TTC549 (cell line): Measurements from ENCODE around the gene MYL4.
"Not testable (repeated sequence)": the region's sequence is repeated elsewhere in the genome, so short reads cannot be mapped to it uniquely, and the experiment has no call there.

Source experiments
- FAIRE-seq: peaks from 2 replicates; lab custom pipeline; 2012; peaks lifted over from hg19 to GRCh38; lab: Jason Lieb, UNC

Gene MYL4

DNA sequence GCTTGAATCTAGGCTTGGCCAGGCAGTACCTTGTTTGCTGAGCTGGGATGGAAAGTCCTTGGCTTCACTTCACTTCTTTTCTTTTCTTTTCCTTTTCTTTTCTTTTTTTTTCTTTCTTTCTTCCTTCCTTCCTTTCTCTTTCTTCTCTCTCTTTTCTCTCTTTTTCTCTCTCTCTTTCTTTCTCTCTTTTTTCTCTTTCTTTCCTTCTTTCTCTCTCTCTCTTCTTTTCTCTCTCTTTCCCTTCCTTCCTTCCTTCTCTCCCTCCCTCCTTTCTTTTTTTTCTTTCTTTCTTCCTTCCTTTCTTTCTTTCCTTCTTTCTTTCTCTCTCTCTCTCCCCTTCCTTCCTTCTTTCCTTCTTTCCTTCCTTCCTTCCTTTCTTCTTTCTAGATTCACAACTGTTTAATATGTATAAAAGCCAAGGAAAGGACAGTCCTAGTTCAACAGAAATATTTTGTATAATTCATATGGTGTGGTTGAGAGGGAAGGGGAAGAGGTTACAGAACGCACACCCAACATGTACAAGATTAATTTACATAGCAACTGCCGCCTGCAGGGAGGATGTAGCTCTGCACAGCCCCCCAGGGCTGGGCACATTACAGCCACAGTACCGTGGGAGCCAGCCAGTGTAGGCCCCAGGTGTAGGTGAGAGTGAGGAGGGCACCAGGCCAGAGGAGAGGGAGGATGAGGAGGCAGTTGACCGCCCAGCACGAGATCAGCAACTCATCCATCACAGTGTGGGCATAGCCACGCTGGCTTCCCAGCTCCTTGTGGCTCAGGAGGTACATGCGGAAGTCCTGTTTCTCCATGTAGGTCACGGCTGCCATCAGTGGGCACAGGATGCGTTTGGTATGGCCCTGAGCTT, 34.8 kb downstream of the MYL4 start:
- no peak for FAIRE-seq

DNA sequence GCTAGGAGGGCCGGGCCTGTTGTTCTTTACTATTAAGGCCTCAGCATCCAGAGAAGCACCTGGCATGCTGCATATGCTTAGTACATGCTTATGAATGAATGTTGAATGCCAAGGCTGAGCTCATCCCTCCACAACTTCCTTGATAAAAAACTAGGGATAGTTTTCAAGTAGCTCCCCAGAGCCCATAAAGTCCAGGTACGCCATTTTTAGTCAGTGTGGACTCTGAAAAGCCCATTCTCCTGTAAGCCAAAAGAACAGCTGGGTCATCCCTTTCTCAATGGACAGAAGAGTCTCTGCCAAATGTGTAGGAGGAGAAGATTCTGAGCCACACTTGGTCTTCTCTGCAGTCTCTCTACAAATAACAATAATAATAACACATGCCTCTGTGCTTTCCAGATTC, 35.5 kb downstream of the MYL4 start:
- FAIRE-seq, result no peak

DNA sequence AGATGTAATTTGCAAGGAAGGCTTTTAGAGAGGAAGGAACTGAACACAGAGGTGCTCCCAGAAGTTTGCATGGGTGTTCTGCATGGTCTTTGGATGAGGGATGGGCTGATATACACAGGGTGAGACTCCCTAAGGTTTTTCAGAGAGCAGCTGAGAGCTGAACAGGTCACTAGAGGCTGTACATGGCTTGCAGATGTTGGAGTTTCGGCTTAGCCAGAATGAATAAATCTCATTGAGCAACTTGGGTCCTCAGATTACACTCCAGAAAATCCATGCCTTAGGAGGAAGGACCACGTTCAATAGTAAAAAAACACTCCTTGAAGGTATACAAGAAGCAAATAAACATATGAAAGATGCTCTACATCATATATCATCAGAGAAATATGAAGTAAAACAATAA, 37.0 kb downstream of the MYL4 start:
- FAIRE-seq, result no peak

DNA sequence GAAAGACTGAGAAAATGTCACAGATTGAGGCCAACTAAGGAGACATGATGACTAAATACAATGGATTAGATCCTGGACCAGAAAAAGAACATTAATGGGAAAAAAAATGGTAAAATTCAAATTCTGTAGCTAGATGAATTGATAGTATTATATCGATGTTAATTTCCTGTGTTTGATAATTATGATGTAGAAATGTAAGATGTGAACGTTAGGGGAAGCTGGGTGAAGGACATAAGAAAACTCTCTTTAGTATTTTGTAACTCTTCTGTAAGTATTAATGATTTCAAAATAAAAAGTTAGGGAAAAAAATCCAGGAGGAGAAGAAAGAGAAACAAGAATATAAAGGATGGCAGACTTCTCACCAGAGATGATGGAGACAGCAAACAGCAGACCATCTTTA, 41.7 kb downstream of the MYL4 start:
- no peak for FAIRE-seq

DNA sequence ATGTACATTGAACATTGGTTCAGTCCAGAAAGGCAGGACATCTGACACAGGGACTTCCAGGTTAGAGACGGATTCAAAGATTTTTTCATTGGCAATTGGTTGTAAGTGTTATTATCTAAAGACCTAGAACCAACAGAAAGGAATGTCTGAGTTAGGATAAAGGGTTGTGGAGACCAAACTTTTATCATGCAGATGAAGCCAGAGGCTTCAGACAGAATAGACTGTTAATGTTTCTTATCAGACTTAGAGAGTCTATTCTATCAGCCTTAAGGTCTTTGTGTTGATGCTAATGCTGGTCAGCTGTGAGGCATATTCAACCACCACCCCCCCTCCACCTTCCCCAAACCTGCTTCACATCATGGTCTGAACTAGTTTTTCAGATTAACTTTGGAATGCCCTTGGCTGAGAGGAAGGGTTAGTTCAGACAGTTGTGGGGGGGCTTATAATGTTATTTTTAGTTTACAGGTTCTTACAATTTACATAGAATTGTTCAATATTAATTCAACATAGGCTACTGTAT, 42.3 kb downstream of the MYL4 start:
- FAIRE-seq, result no peak

DNA sequence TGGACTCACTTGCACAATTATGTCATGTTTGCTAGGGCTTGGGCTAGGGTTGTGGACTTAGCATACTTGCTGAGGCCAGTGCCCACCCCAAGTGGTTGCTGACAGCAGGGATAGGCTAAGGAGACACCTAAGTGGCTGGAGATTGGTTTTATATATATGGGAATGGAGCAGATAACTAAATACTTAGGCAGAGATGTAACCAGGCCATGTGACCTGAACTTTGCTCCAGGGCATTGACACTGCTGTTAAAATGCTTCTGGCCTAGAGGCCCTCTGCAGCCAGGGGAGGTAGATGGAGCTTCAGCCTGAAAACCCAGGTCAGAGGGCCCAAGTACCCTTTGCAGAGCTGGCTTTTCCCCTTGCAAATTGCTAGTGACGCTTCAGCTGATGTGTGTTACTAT, 43.1 kb downstream of the MYL4 start:
- no peak for FAIRE-seq

DNA sequence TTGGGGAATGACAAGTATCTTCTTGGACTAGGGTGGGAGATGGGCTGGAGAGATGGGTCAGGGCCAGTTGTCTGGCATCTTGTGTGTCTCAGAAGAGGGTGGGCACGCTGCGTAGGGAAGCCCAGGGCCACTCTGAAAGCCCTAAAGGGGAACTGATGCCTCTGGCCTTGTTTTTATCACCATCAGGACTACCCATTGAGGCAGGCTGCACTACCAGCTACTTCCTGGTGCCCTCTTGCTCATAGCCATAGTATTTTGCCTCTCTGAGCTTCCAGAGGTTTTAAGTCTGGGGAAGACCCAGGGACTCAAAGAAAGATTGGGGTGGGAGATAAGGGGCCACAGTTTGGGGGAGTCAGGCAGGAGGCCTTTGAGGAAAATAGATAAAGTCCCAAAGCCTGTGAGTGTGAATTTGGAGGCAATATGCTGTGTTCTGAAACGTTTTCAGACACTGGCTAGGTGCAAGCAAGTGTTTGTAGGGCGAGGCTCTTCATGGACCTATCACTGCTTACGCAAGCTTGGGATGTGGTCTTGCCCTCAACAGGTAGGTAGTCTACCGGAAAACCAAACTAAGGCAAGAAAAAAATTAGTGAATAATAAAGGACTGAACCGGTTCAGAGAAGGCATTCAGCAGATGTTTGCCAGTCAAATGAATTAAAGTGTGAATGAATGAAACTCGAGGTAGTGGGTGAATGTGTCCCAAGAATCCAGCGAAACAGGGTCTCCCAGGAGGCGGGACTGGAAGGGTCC, 43.8 kb downstream of the MYL4 start:
- FAIRE-seq, result no peak

DNA sequence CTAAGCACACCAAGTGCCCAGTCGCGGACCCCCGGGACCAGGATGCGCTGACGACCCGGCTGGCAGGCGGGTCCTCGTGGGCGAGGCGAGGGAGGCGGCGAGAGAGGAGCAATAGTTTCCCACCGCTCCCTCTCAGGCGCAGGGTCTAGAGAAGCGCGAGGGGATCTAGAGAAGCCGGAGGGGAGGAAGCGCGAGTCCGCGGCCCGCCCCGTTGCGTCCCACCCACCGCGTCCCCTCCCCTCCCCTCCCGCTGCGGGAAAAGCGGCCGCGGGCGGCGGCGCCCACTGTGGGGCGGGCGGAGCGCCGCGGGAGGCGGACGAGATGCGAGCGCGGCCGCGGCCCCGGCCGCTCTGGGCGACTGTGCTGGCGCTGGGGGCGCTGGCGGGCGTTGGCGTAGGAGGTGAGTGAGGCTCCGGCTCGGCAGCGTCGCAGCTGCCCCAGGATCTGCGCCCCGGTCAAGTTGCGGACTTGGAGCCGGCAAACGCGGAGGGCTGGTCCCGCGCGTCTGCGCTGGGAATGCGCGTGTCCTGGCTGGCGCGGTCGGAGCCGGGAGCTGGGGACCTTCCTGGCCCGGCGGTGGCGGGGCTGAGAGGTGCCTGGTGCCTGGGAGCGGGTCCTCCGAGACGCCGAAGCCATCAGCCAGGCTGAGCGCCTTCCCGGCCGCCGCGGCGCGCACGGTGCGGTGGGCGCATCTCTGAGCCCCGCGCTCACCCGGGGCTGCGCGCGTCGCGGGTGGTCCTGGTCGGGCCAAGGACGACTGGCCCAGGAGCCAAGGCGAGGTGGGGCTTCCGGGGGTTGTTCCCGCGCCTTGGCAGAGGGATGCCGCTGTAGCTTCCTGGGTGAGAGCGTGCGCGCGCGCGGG, 44.6 kb downstream of the MYL4 start, which contains the start of gene ITGB3:
TSS of gene ITGB3 (plus strand) at position 287 of the 862 bp plus-strand sequence. CDS start at position 322, 35 bp downstream.
- no peak for FAIRE-seq

DNA sequence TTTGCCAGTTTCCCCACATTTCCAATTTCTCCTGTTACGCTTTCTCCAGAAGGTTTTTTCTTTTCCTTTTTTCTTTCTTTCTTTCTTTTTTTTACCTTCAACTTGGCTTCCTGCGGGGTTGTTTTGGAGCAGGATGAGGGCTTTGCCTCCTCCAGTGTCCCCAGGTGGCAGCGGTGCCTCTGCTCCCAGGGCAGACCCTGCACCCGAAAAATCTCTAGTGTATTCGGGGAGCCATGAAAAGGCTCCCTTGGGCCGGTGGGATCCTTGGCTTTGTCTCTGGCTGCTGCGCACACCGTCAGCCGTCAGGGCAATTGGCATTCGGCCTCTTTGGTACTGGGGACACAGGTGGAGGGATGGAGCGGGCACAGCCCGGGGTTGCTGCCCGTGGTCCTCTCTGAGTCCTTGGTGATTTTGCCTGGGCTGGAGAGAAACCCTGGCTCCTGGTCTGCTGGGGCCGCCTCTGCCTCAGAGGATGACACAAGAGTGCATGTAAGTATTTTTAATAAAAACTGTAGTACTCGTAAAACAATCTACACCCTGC, 45.3 kb downstream of the MYL4 start:
- no peak for FAIRE-seq

DNA sequence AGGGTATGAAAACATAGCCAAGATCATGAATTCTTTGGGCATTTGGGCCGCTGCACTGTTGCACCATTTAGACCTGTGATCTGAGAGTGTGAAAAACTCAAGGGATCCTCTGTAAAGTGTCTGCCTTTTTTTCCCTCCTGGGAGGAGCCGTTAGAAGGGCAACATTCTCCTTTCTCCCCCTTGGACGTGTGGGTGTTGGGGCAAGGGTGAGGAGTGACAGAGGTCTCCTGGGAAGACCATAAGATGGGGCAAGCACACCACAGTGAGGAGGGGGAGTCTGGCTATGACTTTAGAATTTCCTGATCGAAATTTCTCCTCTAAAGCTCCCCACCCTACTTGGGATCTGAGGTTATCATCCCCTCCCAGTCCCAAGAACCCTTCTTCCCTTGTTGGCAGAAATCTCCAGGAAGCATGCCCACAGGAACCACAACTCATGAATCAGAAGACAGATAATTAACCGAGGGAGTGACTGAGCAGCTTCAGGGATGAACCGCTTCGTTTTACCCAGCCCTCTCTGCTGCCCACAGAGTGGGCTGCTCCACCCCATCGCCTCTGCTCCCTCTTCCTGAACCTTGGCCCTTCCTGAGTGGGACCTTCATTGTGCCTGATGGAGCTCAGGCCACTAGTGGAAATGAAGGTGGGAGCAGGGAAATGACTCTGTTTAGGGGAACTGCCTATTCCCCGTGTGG, 48.6 kb downstream of the MYL4 start:
- FAIRE-seq, result no peak

DNA sequence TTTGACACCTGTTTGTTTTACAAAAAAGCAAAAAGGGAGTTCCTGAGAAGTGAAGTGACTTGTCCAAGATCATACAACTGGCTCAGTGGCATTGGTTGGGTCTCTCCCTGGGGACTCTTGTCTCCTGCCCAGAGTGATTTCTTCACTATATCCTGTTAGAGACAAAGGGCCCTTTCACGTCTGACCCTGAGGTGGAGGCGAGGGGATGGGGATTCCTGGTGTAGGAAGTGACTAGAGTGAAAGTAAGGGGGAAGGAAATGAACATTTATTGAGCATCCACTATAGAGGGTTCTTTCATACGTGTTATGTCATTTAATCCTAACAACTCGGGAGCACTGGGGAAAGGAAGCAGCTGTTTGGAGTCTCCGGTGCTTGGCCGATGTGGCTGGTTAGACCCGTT, 53.4 kb downstream of the MYL4 start:
- no peak for FAIRE-seq

DNA sequence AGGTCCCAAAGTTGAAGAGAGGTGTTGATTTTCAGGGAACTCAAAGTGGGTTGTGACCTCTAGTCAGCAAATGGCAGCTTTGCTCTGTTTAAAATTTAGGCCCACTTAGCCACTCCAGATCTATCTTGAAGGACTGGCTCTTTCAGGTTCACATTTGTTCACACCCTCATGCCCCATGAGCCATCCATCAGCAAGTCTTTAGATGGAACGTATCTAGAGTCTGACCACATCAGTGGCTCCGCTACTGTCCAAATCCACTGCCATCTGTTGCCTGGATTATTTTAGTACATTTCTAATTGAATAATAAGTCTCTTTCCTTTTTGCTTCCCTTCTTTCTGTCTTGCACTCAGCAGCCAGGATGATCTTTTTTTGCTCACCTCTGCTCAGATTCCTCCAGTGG, 55.0 kb downstream of the MYL4 start:
- FAIRE-seq, result no peak

DNA sequence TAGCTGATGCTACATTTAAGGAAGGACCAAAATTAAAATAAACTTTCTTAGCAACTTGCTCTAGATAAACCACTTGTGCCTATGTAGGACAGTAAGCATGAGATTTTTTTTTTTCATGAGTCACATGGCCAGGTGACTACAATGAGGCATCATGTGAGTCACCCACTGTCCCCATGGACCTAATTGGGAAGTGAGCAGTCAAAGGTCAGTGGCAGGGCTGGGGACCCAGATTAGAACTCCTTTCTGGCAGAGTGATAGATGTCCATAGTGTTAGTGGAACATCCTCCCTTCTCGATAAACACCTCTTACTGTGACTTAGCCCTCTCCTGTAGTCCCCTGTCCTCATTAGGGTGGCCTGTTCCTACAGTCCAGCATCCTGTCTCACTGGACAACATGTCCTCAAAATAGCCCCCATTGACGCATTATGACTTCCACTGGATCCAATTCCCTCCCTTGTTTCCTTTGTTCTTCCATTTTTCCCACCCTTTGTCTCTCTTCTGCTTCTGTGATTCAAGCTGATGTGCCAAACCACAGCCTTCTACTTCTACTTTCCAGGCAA, 56.9 kb downstream of the MYL4 start:
- FAIRE-seq, result no peak

DNA sequence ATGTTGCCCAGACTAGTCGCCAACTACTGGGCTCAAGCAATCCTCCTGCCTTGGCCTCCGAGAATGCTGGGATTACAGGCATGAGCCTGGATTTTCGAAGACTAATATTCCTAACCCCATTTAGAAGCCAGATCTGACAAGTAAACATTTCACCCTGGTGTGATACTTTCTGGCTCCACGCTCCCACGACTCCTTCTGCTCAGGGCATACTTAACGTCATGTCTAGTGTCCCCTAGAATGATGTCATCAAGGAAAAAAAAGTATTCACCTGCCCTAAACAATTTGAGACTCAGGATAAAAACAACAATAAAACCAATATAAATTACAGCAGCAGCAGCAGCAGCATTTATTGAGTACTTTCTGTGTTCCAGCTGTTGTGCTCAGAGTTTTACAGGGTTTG, 57.6 kb downstream of the MYL4 start:
- FAIRE-seq, result no peak

DNA sequence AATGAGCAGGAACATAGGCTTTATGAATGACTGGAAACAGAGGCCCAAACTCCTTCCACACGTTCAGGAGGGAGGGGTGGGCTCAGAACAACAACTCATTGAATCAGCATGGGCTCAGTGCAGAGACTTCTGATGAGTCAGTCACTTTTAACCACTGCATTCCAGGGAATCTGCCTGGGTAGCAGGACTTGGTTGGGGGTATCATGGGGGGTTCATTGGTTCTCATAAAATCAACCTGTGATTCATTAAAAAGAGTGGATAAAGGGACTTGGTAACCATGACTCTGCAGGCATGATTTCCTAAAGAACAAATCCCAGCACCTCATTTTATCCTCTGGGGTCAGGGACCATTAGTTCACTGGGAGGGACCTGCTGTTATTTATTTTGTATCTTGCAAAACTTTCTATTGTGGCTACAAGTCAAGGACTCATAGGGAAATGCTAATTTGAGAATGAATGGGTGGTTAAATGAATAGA, 58.2 kb downstream of the MYL4 start:
- FAIRE-seq, result no peak

DNA sequence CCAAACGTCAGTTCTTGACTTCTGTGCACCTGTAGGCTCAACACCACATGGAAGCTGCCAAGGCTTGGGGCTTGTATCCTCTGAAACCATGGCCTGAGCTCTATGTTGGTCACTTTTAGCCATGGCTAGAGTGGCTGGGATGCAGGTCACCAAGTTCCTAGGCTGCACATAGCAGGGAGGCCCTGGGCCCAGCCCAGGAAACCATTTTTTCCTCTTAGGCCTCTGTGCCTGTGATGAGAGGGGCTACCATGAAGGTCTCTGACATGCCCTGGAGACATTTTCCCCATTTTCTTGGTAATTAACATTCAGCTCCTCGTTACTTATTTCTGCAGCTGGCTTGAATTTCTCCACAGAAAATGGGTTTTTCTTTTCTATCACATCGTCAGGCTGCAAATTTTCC, 59.8 kb downstream of the MYL4 start:
- FAIRE-seq, result not testable (repeated sequence)

DNA sequence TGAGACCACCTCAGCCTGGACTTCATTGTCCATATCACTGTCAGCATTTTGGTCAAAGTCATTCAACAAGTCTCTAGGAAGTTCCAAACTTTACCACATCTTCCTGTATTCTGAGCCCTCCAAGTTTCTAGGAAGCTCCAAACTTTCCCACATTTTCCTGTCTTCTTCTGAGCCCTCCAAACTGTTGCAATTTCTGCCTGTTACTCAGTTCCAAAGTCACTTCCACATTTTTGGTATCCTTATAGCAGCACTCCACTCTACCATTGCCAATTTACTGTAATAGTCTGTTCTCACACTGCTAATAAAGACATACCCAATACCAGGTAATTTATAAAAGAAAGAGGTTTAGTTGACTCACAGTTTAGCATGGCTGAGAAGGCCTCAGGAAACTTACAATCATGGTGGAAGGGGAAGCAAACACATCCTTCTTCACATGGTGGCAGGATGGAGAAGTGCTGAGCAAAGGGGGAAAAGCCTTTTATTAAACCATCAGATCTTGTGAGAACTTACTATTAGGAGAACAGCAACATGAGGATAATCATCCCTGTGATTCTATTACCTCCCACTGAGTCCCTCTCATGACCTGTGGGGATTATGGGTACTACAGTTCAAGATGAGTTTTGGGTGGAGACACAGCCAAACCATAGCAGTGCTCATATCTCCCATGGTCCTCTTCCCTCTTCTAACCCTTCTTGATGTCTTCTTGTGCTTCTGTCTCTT, 60.6 kb downstream of the MYL4 start:
- FAIRE-seq, result not testable (repeated sequence)

DNA sequence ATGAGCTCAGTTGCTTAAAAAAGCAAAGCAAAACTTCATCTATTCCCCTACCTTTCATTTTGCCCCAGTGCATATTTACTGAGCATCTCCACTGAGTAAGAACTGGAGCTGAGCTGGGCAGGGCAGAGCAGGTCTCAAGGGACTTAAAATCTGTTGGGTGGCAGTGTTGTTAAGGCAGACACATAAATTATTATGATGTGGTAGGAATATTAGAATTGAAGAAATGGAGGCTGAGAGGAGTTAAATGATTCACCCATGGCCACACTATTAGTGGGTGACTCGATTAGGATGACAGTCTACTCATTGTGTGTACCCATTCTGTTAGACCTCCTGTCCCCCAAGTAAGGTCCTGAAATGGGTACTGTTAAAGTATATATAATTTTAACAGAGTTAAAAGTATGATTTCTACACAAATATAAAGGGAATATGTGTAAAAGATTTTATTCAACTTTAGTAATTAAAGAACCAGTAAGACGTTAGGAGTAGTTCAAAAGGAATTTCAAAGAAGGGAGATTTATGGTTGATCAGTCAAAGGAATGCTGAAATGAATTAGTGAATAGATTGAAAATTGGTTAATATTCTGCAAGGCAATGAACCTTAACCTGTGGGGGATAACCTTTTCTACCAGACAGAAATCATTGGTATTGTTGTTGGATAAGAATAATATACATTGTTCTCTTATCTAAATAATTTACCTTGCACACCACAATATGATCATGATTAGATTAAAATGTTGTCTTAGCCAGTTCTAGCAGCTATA, 62.0 kb downstream of the MYL4 start:
- FAIRE-seq, result no peak

DNA sequence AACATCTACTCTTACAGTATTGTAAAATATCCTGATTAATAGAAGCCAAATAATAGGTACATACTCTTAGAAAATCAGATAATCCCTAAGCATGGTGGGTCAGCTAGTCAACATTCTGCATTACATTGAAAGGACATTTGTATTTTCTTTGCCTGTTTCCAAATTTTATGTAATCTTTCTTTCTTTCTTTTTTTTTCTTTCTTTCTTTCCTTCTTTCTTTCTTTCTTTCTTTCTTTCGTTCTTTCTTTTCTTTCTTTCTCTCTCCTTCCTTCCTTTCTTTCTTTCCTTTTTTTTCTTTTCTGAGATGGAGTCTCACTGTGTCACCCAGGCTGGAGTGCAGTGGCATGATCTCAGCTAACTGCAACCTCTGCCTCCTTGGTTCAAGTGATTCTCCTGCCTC, 63.3 kb downstream of the MYL4 start:
- FAIRE-seq, result no peak

DNA sequence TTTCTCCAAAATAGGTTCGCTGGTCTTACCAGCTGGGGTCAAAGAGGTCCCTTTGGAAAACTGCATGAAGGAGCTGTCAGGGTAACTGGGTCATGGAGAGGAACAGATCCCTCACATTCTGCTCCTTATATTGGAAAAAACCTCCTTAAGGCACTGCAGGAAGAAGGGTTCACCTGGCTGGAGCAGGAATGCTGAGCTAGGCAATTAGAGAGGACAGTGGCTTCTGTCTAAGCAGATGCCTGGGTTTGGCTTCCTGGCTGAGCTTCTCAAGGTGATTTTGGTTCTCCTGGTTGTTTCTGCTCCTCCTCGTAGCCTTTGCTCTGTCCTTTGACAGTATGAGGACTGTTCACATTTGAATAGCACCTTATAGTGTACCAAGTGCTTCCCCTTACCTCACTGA, 64.1 kb downstream of the MYL4 start:
- no peak for FAIRE-seq
